Measurements from ENCODE around the gene EDDM3A. TPM values are rescaled to one million over a fixed set of nuclear protein-coding genes. Genes with fewer than 3 reads are reported as not detected.

Gene EDDM3A
- total and polyA plus RNA-seq, 2 experiments from 2014 or later, result not detected

DNA sequence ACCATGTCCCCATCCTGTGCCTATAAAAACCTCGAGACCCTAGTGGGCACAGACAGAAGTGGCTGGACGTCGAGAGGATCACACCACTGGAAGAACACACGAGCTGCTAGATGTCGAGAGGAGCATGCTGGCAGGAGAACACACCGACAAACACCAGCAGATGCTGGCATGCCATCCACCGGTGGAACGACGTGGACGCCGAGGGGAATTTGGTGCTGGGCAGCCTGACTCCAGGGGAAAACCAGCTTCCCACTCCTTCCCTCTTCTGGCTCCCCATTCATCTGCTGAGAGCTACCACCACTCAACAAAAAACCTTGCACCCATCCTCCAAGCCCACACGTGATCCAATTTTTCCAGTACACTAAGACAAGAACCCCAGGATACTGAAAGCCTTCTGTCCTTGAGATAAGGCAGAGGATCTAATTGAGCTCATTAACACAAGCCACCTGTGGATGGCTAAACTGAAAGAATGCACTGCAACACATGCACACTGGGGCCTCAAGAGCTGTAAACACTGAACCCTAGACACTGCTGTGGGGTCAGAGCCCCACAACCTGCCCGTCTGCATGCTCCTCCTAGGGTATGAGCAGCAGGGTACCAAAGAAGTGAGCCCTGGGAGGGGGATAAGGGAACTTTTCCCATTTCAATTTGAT, 44.9 kb downstream of the EDDM3A start:
- Histone ChIP-seq H3K4me3 (no peak overlapping the region), H3K27ac (ENCODE audit: low read depth) (no peak overlapping the region), H3K9me2 (ENCODE audit: insufficient read depth) (no peaks in the 10 kb centered on the region), H2AFZ (peak overlapping the region; percentile 61), H4K20me1 (replicated peaks; ENCODE audit: insufficient read depth) (no peaks in the 10 kb centered on the region), H3K36me3 (ENCODE audit: insufficient read depth) (no peaks in the 10 kb centered on the region), H3K79me2 (replicated peaks; ENCODE audit: insufficient read depth) (no peaks in the 10 kb centered on the region), H3K4me2 (no peak overlapping the region), H3F3A (replicated peaks; ENCODE audit: low read depth) (no peaks in the 10 kb centered on the region), H3K27me3 (ENCODE audit: insufficient read depth) (no peaks in the 10 kb centered on the region), H3K4me1 (ENCODE audit: insufficient read depth) (peaks cover 14% of the 10 kb centered on the region)
- no peak overlapping the region for H3K4me3 Mint-ChIP-seq
- no peak for DNase-seq (ENCODE audit: low spot score)
- H3K36me3 Mint-ChIP-seq (ENCODE audit: low read depth), result no peaks in the 10 kb centered on the region
- peaks cover 28% of the 10 kb centered on the region for H3K4me1 Mint-ChIP-seq
- no peaks in the 10 kb centered on the region; the same call in 2 of the 3 replicates for H3K9me3 Mint-ChIP-seq
- TF ChIP-seq, protein P1, sequence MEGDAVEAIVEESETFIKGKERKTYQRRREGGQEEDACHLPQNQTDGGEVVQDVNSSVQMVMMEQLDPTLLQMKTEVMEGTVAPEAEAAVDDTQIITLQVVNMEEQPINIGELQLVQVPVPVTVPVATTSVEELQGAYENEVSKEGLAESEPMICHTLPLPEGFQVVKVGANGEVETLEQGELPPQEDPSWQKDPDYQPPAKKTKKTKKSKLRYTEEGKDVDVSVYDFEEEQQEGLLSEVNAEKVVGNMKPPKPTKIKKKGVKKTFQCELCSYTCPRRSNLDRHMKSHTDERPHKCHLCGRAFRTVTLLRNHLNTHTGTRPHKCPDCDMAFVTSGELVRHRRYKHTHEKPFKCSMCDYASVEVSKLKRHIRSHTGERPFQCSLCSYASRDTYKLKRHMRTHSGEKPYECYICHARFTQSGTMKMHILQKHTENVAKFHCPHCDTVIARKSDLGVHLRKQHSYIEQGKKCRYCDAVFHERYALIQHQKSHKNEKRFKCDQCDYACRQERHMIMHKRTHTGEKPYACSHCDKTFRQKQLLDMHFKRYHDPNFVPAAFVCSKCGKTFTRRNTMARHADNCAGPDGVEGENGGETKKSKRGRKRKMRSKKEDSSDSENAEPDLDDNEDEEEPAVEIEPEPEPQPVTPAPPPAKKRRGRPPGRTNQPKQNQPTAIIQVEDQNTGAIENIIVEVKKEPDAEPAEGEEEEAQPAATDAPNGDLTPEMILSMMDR (conservative IDR thresholded peaks at IDR 0.05; ENCODE audit: low read depth in 2 of 2), result no peak
- TF ChIP-seq ZNF114 (CRISPR knock-in tag; IDR thresholded peaks at IDR 0.05) (no peak), POLR2AphosphoS5 (IDR thresholded peaks at IDR 0.05; ENCODE audit: low read depth) (no peak), ZNF331 (CRISPR knock-in tag; IDR thresholded peaks at IDR 0.05; ENCODE audit: low read depth) (no peak), CREB1 (CRISPR knock-in tag; IDR thresholded peaks at IDR 0.05; ENCODE audit: low read depth) (no peak), NANOG (IDR thresholded peaks at IDR 0.05; ENCODE audit: borderline replicate concordance) (no peak), REST (IDR thresholded peaks at IDR 0.05; ENCODE audit: unreplicated experiment) (no peak), JUNB (IDR thresholded peaks at IDR 0.05; ENCODE audit: unreplicated experiment) (no peak), EZH2phosphoT487 (IDR thresholded peaks at IDR 0.05; ENCODE audit: unreplicated experiment) (no peak)
- no peak overlapping the region for H3K27ac Mint-ChIP-seq
- ATAC-seq, result no peak
- H3K27me3 Mint-ChIP-seq (ENCODE audit: insufficient read depth, low read depth, poor library complexity), result peaks cover 4% of the 10 kb centered on the region

- TF ChIP-seq POLR2AphosphoS5 (IDR thresholded peaks at IDR 0.05; ENCODE audit: low read depth), result no peak
- TF ChIP-seq REST (IDR thresholded peaks at IDR 0.05; ENCODE audit: unreplicated experiment), result no peak
- TF ChIP-seq ZNF331 (CRISPR knock-in tag; IDR thresholded peaks at IDR 0.05; ENCODE audit: low read depth), result no peak
- DNase-seq (ENCODE audit: low spot score), result no peak
- peak overlapping the region; percentile 17; the same call in 1 of the 2 replicates for H3K27ac Mint-ChIP-seq
- H3K36me3 ChIP-seq (ENCODE audit: insufficient read depth), result no peaks in the 10 kb centered on the region
- no peaks in the 10 kb centered on the region for H3F3A ChIP-seq (replicated peaks; ENCODE audit: low read depth)
- H3K27me3 ChIP-seq (ENCODE audit: insufficient read depth), result no peaks in the 10 kb centered on the region
- no peaks in the 10 kb centered on the region for H3K79me2 ChIP-seq (replicated peaks; ENCODE audit: insufficient read depth)
- no peaks in the 10 kb centered on the region for H4K20me1 ChIP-seq (replicated peaks; ENCODE audit: insufficient read depth)
- peak overlapping the region; percentile 61; the same call in 1 of the 2 replicates for H2AFZ ChIP-seq
- H3K9me3 Mint-ChIP-seq, result no peaks in the 10 kb centered on the region
- H3K4me2 ChIP-seq, result no peak overlapping the region
- H3K4me1 Mint-ChIP-seq, result peaks cover 28% of the 10 kb centered on the region
- no peaks in the 10 kb centered on the region for H3K9me2 ChIP-seq (ENCODE audit: insufficient read depth)
- no peak overlapping the region for H3K4me3 ChIP-seq
- H3K27me3 Mint-ChIP-seq (ENCODE audit: insufficient read depth, low read depth, poor library complexity), result peaks cover 4% of the 10 kb centered on the region
- H3K27ac ChIP-seq (ENCODE audit: low read depth), result no peak overlapping the region
- no peak overlapping the region for H3K4me3 Mint-ChIP-seq
- H3K36me3 Mint-ChIP-seq (ENCODE audit: low read depth), result no peaks in the 10 kb centered on the region
- H3K4me1 ChIP-seq (ENCODE audit: insufficient read depth), result peaks cover 14% of the 10 kb centered on the region
- ATAC-seq, result no peak
Observed at GRCh38 chr14:20791187-20791586, 45.5 kb downstream of the EDDM3A start.
